ENCODE data around the gene VAMP7. TPM values are rescaled to one million over a fixed set of nuclear protein-coding genes. Genes with fewer than 3 reads are reported as not detected.

VAMP7 gene
- total and polyA plus RNA-seq, 10 of the 15 experiments (the other 5 are each of a cell fraction or from before 2014, with no cell fraction given) = 15.1 to 52.4 (median 35.8) TPM

- TF ChIP-seq MEF2B (IDR thresholded peaks at IDR 0.05; ENCODE audit: partially characterized antibody, poor library complexity, severe bottlenecking) = peak; percentile 72
- peak in 1 of 2 experiments; percentile 41; a peak in 1 of 4 replicates for TF ChIP-seq BHLHE40 (IDR thresholded peaks at IDR 0.05; ENCODE audit: borderline replicate concordance in 1 of 2, low read depth in 2 of 2, low read length in 1 of 2)
- TF ChIP-seq TCF12 (IDR thresholded peaks at IDR 0.05; ENCODE audit: low read depth, low read length) = peak; percentile 26; the same call in 1 of the 2 replicates
- peak; percentile 54 for TF ChIP-seq SP1 (IDR thresholded peaks at IDR 0.05; ENCODE audit: low read depth, low read length)
- TF ChIP-seq RELA (IDR thresholded peaks at IDR 0.05; ENCODE audit: borderline replicate concordance, partially characterized antibody) = peak; percentile 20
- TF ChIP-seq POLR2AphosphoS5 (IDR thresholded peaks at IDR 0.05; ENCODE audit: low read length) = peak; percentile 80
- TF ChIP-seq, protein P1, sequence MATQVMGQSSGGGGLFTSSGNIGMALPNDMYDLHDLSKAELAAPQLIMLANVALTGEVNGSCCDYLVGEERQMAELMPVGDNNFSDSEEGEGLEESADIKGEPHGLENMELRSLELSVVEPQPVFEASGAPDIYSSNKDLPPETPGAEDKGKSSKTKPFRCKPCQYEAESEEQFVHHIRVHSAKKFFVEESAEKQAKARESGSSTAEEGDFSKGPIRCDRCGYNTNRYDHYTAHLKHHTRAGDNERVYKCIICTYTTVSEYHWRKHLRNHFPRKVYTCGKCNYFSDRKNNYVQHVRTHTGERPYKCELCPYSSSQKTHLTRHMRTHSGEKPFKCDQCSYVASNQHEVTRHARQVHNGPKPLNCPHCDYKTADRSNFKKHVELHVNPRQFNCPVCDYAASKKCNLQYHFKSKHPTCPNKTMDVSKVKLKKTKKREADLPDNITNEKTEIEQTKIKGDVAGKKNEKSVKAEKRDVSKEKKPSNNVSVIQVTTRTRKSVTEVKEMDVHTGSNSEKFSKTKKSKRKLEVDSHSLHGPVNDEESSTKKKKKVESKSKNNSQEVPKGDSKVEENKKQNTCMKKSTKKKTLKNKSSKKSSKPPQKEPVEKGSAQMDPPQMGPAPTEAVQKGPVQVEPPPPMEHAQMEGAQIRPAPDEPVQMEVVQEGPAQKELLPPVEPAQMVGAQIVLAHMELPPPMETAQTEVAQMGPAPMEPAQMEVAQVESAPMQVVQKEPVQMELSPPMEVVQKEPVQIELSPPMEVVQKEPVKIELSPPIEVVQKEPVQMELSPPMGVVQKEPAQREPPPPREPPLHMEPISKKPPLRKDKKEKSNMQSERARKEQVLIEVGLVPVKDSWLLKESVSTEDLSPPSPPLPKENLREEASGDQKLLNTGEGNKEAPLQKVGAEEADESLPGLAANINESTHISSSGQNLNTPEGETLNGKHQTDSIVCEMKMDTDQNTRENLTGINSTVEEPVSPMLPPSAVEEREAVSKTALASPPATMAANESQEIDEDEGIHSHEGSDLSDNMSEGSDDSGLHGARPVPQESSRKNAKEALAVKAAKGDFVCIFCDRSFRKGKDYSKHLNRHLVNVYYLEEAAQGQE (IDR thresholded peaks at IDR 0.05; ENCODE audit: low read depth, low read length) = no peak
- TF ChIP-seq BCL11A (IDR thresholded peaks at IDR 0.05; ENCODE audit: low read depth, low read length) = no peak
- TF ChIP-seq CBX5 (IDR thresholded peaks at IDR 0.05; ENCODE audit: low read depth) = no peak
- no peak for TF ChIP-seq CHD4 (IDR thresholded peaks at IDR 0.05)
- peak; percentile 89 for TF ChIP-seq IKZF1 (conservative IDR thresholded peaks at IDR 0.05)
- peak; percentile 81 for TF ChIP-seq NR2F1 (conservative IDR thresholded peaks at IDR 0.05)
- TF ChIP-seq GABPA (IDR thresholded peaks at IDR 0.05; ENCODE audit: low read depth) = peak; percentile 76
- TF ChIP-seq ATF7 (IDR thresholded peaks at IDR 0.05; ENCODE audit: low read depth) = peak; percentile 95
- TF ChIP-seq CREB1 (IDR thresholded peaks at IDR 0.05; ENCODE audit: low read depth) = peak; percentile 71
- no peak for TF ChIP-seq CBX3 (IDR thresholded peaks at IDR 0.05; ENCODE audit: borderline replicate concordance, low read depth)
- peak; percentile 93 for TF ChIP-seq CHD2 (IDR thresholded peaks at IDR 0.05; ENCODE audit: borderline replicate concordance, low read depth, low read length)
- TF ChIP-seq EED (IDR thresholded peaks at IDR 0.05; ENCODE audit: low read depth) = peak; percentile 53; the same call in 1 of the 2 replicates
- TF ChIP-seq NFYB (IDR thresholded peaks at IDR 0.05; ENCODE audit: insufficient read depth, low read depth, low read length) = peak; percentile 50; the same call in 1 of the 2 replicates
- 0 out of 2 replicates have a peak, but pooled peaks have one; percentile 16 for TF ChIP-seq MXI1 (IDR thresholded peaks at IDR 0.05; ENCODE audit: low read depth, low read length)
- TF ChIP-seq GATAD2B (conservative IDR thresholded peaks at IDR 0.05; ENCODE audit: low read depth) = peak; percentile 76
- 0 out of 2 replicates have a peak, but pooled peaks have one; percentile 39 for TF ChIP-seq ZNF207 (IDR thresholded peaks at IDR 0.05; ENCODE audit: borderline replicate concordance)
- TF ChIP-seq, protein P2, sequence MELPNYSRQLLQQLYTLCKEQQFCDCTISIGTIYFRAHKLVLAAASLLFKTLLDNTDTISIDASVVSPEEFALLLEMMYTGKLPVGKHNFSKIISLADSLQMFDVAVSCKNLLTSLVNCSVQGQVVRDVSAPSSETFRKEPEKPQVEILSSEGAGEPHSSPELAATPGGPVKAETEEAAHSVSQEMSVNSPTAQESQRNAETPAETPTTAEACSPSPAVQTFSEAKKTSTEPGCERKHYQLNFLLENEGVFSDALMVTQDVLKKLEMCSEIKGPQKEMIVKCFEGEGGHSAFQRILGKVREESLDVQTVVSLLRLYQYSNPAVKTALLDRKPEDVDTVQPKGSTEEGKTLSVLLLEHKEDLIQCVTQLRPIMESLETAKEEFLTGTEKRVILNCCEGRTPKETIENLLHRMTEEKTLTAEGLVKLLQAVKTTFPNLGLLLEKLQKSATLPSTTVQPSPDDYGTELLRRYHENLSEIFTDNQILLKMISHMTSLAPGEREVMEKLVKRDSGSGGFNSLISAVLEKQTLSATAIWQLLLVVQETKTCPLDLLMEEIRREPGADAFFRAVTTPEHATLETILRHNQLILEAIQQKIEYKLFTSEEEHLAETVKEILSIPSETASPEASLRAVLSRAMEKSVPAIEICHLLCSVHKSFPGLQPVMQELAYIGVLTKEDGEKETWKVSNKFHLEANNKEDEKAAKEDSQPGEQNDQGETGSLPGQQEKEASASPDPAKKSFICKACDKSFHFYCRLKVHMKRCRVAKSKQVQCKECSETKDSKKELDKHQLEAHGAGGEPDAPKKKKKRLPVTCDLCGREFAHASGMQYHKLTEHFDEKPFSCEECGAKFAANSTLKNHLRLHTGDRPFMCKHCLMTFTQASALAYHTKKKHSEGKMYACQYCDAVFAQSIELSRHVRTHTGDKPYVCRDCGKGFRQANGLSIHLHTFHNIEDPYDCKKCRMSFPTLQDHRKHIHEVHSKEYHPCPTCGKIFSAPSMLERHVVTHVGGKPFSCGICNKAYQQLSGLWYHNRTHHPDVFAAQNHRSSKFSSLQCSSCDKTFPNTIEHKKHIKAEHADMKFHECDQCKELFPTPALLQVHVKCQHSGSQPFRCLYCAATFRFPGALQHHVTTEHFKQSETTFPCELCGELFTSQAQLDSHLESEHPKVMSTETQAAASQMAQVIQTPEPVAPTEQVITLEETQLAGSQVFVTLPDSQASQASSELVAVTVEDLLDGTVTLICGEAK (IDR thresholded peaks at IDR 0.05; ENCODE audit: borderline replicate concordance) = peak; percentile 77
- TF ChIP-seq RUNX3 (IDR thresholded peaks at IDR 0.05; ENCODE audit: low read length) = peak; percentile 31; the same call in 1 of the 2 replicates
These were observed at the start of gene VAMP7 (continued) for GRCh38 chrX:155881158-155881993.

Measured in GM12878 (cell line).